Measurements from ENCODE around the gene KRTAP4-16.
"Not testable (repeated sequence)": the region's sequence is repeated elsewhere in the genome, so short reads cannot be mapped to it uniquely, and the experiment has no call there.

Gene KRTAP4-16

GRCh38 chr17:41069031-41069430 is 33.0 kb downstream of the KRTAP4-16 start:
- DNase-seq: no peak

- no peak for DNase-seq
These were observed 34.7 kb downstream of the KRTAP4-16 start for GRCh38 chr17:41067281-41067680.

GRCh38 chr17:41065829-41066624 is 36.0 kb downstream of the KRTAP4-16 start, which contains the start of gene KRTAP2-4:
Gene KRTAP2-4 (minus strand): TSS chr17:41065879. CDS start chr17:41065845, 34 bp downstream.
- DNase-seq: no peak

GRCh38 chr17:41065016-41065689 is 36.9 kb downstream of the KRTAP4-16 start:
- DNase-seq: not testable (repeated sequence)

GRCh38 chr17:41064301-41064700 is 37.7 kb downstream of the KRTAP4-16 start:
- no peak for DNase-seq

GRCh38 chr17:41063449-41063848 is 38.6 kb downstream of the KRTAP4-16 start:
- DNase-seq: no peak

- no peak for DNase-seq
These were observed 40.0 kb downstream of the KRTAP4-16 start for GRCh38 chr17:41061964-41062363.

- DNase-seq: no peak
These were observed 41.9 kb downstream of the KRTAP4-16 start, which contains the start of gene KRTAP2-3 for GRCh38 chr17:41060052-41060604. Gene KRTAP2-3 (minus strand): TSS chr17:41060114. CDS start chr17:41060050, 64 bp downstream.

GRCh38 chr17:41059276-41060051 is 42.5 kb downstream of the KRTAP4-16 start:
- not testable (repeated sequence) for DNase-seq

GRCh38 chr17:41058741-41059140 is 43.3 kb downstream of the KRTAP4-16 start:
- DNase-seq: no peak

- DNase-seq: no peak
These were observed 44.5 kb downstream of the KRTAP4-16 start for GRCh38 chr17:41057547-41057946.

- DNase-seq: not testable (repeated sequence)
These were observed 46.9 kb downstream of the KRTAP4-16 start, which contains the start of gene KRTAP2-2 for GRCh38 chr17:41055130-41055529. Gene KRTAP2-2 (minus strand): TSS chr17:41055230. CDS start chr17:41055211, 19 bp downstream.

GRCh38 chr17:41054556-41054955 is 47.5 kb downstream of the KRTAP4-16 start:
- not testable (repeated sequence) for DNase-seq

- DNase-seq: no peak
These were observed 48.0 kb downstream of the KRTAP4-16 start for GRCh38 chr17:41054025-41054424.

- no peak for DNase-seq
These were observed 49.4 kb downstream of the KRTAP4-16 start for GRCh38 chr17:41052566-41052965.
